DOHH2 (cell line): ENCODE data around the gene RNF149.

Experiments used
- H3F3A ChIP-seq: fragments of 200-600 bp; sonication (generic), shearing (Covaris generic); 2 replicates; pipeline ENCODE4 v1.6.0; 2016; ENCODE audit warnings: antibody characterized with exemption, mild to moderate bottlenecking; ENCODE audit not compliant: control insufficient read depth, insufficient read depth
- H3K27ac ChIP-seq: fragments of 200-600 bp; sonication (generic); 2 replicates; pipeline ENCODE4 v1.5.1; 2014; ENCODE audit warnings: low read depth, mild to moderate bottlenecking, low read length, moderate library complexity
- H3K27me3 ChIP-seq: fragments of 200-600 bp; sonication (generic); 2 replicates; pipeline ENCODE4 v1.6.1; 2014; ENCODE audit warnings: mild to moderate bottlenecking, low read length, mixed read lengths; ENCODE audit not compliant: control insufficient read depth
- H3K36me3 ChIP-seq: fragments of 200-600 bp; sonication (generic); 2 replicates; pipeline ENCODE4 v1.6.1; 2014; ENCODE audit warnings: mild to moderate bottlenecking, low read length, moderate library complexity, mixed read lengths; ENCODE audit not compliant: control insufficient read depth
- H3K4me1 ChIP-seq: fragments of 200-600 bp; sonication (generic); 2 replicates; pipeline ENCODE4 v1.6.1; 2014; ENCODE audit warnings: mild to moderate bottlenecking, low read length, mixed read lengths; ENCODE audit not compliant: control insufficient read depth
- H3K4me2 ChIP-seq: fragments of 200-600 bp; sonication (generic); 2 replicates; pipeline ENCODE4 v1.6.0; 2014; ENCODE audit warnings: mild to moderate bottlenecking, low read length, moderate library complexity
- H3K4me3 ChIP-seq: fragments of 200-600 bp; sonication (generic); 2 replicates; pipeline ENCODE4 v1.5.1; 2014; ENCODE audit warnings: mild to moderate bottlenecking, low read length, mixed read lengths
- H3K79me2 ChIP-seq: fragments of 200-600 bp; sonication (generic); 2 replicates; pipeline ENCODE4 v1.6.1; 2014; ENCODE audit warnings: mild to moderate bottlenecking, low read length, mixed read lengths; ENCODE audit not compliant: control insufficient read depth
- H3K9me2 ChIP-seq: fragments of 200-600 bp; sonication (generic); replicated peaks from 2 replicates; pipeline ENCODE4 v1.6.1; 2014; ENCODE audit warnings: mild to moderate bottlenecking, low read length, mixed read lengths; ENCODE audit not compliant: control insufficient read depth
- H3K9me3 ChIP-seq: fragments of 200-600 bp; sonication (generic); 2 replicates; pipeline ENCODE4 v1.6.1; 2014; ENCODE audit warnings: antibody characterized with exemption, low read length, mixed read lengths; ENCODE audit not compliant: control insufficient read depth, insufficient read depth
- H4K20me1 ChIP-seq: fragments of 200-600 bp; sonication (generic); 2 replicates; pipeline ENCODE4 v1.6.0; 2014; ENCODE audit warnings: low read depth, mild to moderate bottlenecking, antibody characterized with exemption, low read length, moderate library complexity; ENCODE audit not compliant: control insufficient read depth, insufficient read depth
- CTCF ChIP-seq: fragments of 200-600 bp; sonication (generic); IDR thresholded peaks from one replicate; pipeline ENCODE4 v1.5.1; 2014; ENCODE audit warnings: antibody characterized with exemption, mild to moderate bottlenecking, low read depth, low read length; ENCODE audit not compliant: poor library complexity, severe bottlenecking
- EZH2phosphoT487 ChIP-seq: fragments of 200-600 bp; sonication (generic); IDR thresholded peaks from 2 replicates; pipeline ENCODE4 v1.6.1; 2017; ENCODE audit warnings: borderline replicate concordance, mild to moderate bottlenecking, antibody characterized with exemption, low read length, moderate library complexity, mixed read lengths

RNF149 gene

GRCh38 chr2:101305035-101305434 is 3.5 kb downstream of the RNF149 start:
- Histone ChIP-seq H3F3A (no peaks in the 10 kb centered on the region), H3K9me2 (no peaks in the 10 kb centered on the region), H3K36me3 (peaks cover 2% of the 10 kb centered on the region; the same call in 1 of the 2 replicates), H3K79me2 (peaks cover 55% of the 10 kb centered on the region), H3K27ac (no peak overlapping the region), H4K20me1 (peaks cover 1% of the 10 kb centered on the region; the same call in 1 of the 2 replicates), H3K4me1 (peaks cover 38% of the 10 kb centered on the region), H3K9me3 (no peaks in the 10 kb centered on the region), H3K27me3 (no peaks in the 10 kb centered on the region), H3K4me2 (no peak overlapping the region), H3K4me3 (no peak overlapping the region)
- TF ChIP-seq CTCF (no peak), EZH2phosphoT487 (no peak)

- H3K4me1 ChIP-seq, result peaks cover 31% of the 10 kb centered on the region
- H3K9me2 ChIP-seq, result no peaks in the 10 kb centered on the region
- no peaks in the 10 kb centered on the region for H3F3A ChIP-seq
- H3K4me3 ChIP-seq, result no peak overlapping the region
- TF ChIP-seq EZH2phosphoT487 (no peak), CTCF (no peak)
- no peak overlapping the region for H3K4me2 ChIP-seq
- peaks cover 2% of the 10 kb centered on the region; the same call in 1 of the 2 replicates for H3K36me3 ChIP-seq
- peaks cover 66% of the 10 kb centered on the region for H3K79me2 ChIP-seq
- H3K9me3 ChIP-seq, result no peaks in the 10 kb centered on the region
- peaks cover 9% of the 10 kb centered on the region; the same call in 1 of the 2 replicates for H4K20me1 ChIP-seq
- H3K27ac ChIP-seq, result no peak overlapping the region
- H3K27me3 ChIP-seq, result no peaks in the 10 kb centered on the region
These were observed 4.8 kb downstream of the RNF149 start for GRCh38 chr2:101303688-101304087.

- peaks cover 9% of the 10 kb centered on the region; the same call in 1 of the 2 replicates for H4K20me1 ChIP-seq
- H3K4me3 ChIP-seq, result no peak overlapping the region
- no peak overlapping the region for H3K4me2 ChIP-seq
- H3F3A ChIP-seq, result no peaks in the 10 kb centered on the region
- H3K27me3 ChIP-seq, result no peaks in the 10 kb centered on the region
- peaks cover 16% of the 10 kb centered on the region for H3K4me1 ChIP-seq
- H3K36me3 ChIP-seq, result peaks cover 2% of the 10 kb centered on the region; the same call in 1 of the 2 replicates
- no peaks in the 10 kb centered on the region for H3K9me2 ChIP-seq
- no peak overlapping the region for H3K27ac ChIP-seq
- H3K79me2 ChIP-seq, result peaks cover 59% of the 10 kb centered on the region
- no peaks in the 10 kb centered on the region for H3K9me3 ChIP-seq
- TF ChIP-seq EZH2phosphoT487 (no peak), CTCF (no peak)
These were observed 6.5 kb downstream of the RNF149 start for GRCh38 chr2:101302016-101302415.

GRCh38 chr2:101300836-101301235 is 7.7 kb downstream of the RNF149 start:
- Histone ChIP-seq H3K36me3 (peaks cover under 1% of the 10 kb centered on the region; the same call in 1 of the 2 replicates), H4K20me1 (peaks cover 9% of the 10 kb centered on the region; the same call in 1 of the 2 replicates), H3K9me2 (no peaks in the 10 kb centered on the region), H3K4me1 (peaks cover 4% of the 10 kb centered on the region), H3F3A (no peaks in the 10 kb centered on the region), H3K79me2 (peaks cover 50% of the 10 kb centered on the region), H3K4me2 (no peak overlapping the region), H3K27ac (no peak overlapping the region), H3K9me3 (no peaks in the 10 kb centered on the region), H3K4me3 (no peak overlapping the region), H3K27me3 (no peaks in the 10 kb centered on the region)
- no peak for TF ChIP-seq CTCF
- no peak for TF ChIP-seq EZH2phosphoT487
